Kidney (tissue), 14 donors: ENCODE results near the gene DEPP1. TPM values are rescaled to one million over a fixed set of nuclear protein-coding genes. Genes with fewer than 3 reads are reported as not detected.

ENCODE experiments used
- DNase-seq, 5 donors: peaks; one replicate each; pipeline ENCODE4 v3.0.0-alpha.2; 2013 to 2020
- FAIRE-seq: peaks from 2 replicates; lab custom pipeline; 2012; peaks lifted over from hg19 to GRCh38; lab: Jason Lieb, UNC
- H3K27ac ChIP-seq, 2 donors: one replicate each; pipeline ENCODE4 v1.7.0; 2013; ENCODE audit warnings: low read depth in 2 of 2, low read length in 2 of 2, inconsistent platforms in 1 of 2
- H3K27me3 ChIP-seq: one replicate; pipeline ENCODE4 v1.7.1; 2013; ENCODE audit warnings: low read length, inconsistent platforms; ENCODE audit not compliant: control insufficient read depth, insufficient read depth
- H3K36me3 ChIP-seq, 3 donors: one replicate each; pipeline versions ENCODE4 v1.7.0 to v1.7.1; 2013; ENCODE audit warnings: low read length in 3 of 3, control low read depth in 1 of 3, inconsistent platforms in 1 of 3; ENCODE audit not compliant: insufficient read depth in 3 of 3, control insufficient read depth in 2 of 3
- H3K4me1 ChIP-seq, 3 donors: one replicate each; pipeline versions ENCODE4 v1.7.0 to v1.7.1; 2013; ENCODE audit warnings: low read length in 3 of 3, inconsistent platforms in 1 of 3, low read depth in 1 of 3; ENCODE audit not compliant: control insufficient read depth in 2 of 3, insufficient read depth in 2 of 3
- H3K4me3 ChIP-seq, 3 donors: one replicate each; pipeline versions ENCODE4 v1.7.0 to v1.8.1; 2013; ENCODE audit warnings: low read length in 3 of 3, control low read depth in 1 of 3, inconsistent platforms in 1 of 3
- H3K9ac ChIP-seq, 3 donors: one replicate each; pipeline versions ENCODE4 v1.7.0 to v1.7.1; 2013; ENCODE audit warnings: low read length in 3 of 3, control low read depth in 1 of 3, inconsistent platforms in 1 of 3
- H3K9me3 ChIP-seq, 3 donors: one replicate each; pipeline versions ENCODE4 v1.7.0 to v1.7.1; 2013; ENCODE audit warnings: low read length in 3 of 3, control low read depth in 1 of 3, inconsistent platforms in 1 of 3; ENCODE audit not compliant: control insufficient read depth in 2 of 3, insufficient read depth in 1 of 3
- CTCF ChIP-seq: IDR thresholded peaks from 3 replicates; pipeline ENCODE4 v1.5.1; 2012; ENCODE audit warnings: mild to moderate bottlenecking, moderate library complexity, borderline replicate concordance; ENCODE audit not compliant: insufficient read depth; ENCODE audit errors: extremely low read depth
- intact Hi-C: fragments of 100-400 bp; cut with DNase I; formaldehyde crosslinking; loops from one replicate; pipeline ENCODE4 v1.11.1; 2022
- polyA plus RNA-seq: library from polyadenylated mRNA; stranded (reverse); fragments of 350-450 nt; fragmentation: Illumina TruSeq; extraction: RNeasy Lipid Tissue Mini Kit (QIAGEN cat#74804); gene quantifications from one replicate; pipeline ENCODE4 v1.2.3, GENCODE V29; 2014; ENCODE audit warnings: low read depth, low replicate concordance; ENCODE audit not compliant: insufficient read depth
- total RNA-seq: library from RNA; stranded (reverse); fragmentation: NEBNext Ultra II Directional; extraction: Animal tissue kit (Norgen Biotek cat#: 25700); gene quantifications from one replicate; pipeline ENCODE4 v1.2.1, GENCODE V29; 2021
- donor health status: control.
- donor health status: control.
- donor health status: control.
- donor health status: control.
- donor health status: control.
- donor health status: DM: yes; HTN: yes; CAD: no.
- donor health status: Normal renal cell carcinoma (clear cell type).

Gene DEPP1
- total and polyA plus RNA-seq, 2 donors from 2014 or later, result 44.4 to 146 TPM

GRCh38 chr10:44983066-44983894 lies 4.7 kb upstream of the DEPP1 start:
- Histone ChIP-seq H3K9ac (no peak overlapping the region), H3K27me3 (no peaks in the 10 kb centered on the region), H3K27ac (no peak overlapping the region), H3K4me1 (peaks cover 0 to 34% (median 16%) of the 10 kb centered on the region in 3 donors), H3K9me3 (no peaks in the 10 kb centered on the region), H3K4me3 (no peak overlapping the region), H3K36me3 (peaks cover 0 to 40% (median 9%) of the 10 kb centered on the region in 3 donors)
- peak in 2 of 5 donors; percentile 27 to 38 for DNase-seq
- no peak for FAIRE-seq
- TF ChIP-seq CTCF, result no peak
- intact Hi-C loops, result no loop called here

GRCh38 chr10:44982496-44982895 lies 3.9 kb upstream of the DEPP1 start:
- H3K27ac ChIP-seq, result peak overlapping the region in 1 of 2 donors; percentile 49
- DNase-seq, result peak in 1 of 5 donors; percentile 73
- H3K36me3 ChIP-seq, result peaks cover 0 to 38% (median 9%) of the 10 kb centered on the region in 3 donors
- H3K9me3 ChIP-seq, result no peaks in the 10 kb centered on the region
- intact Hi-C loops, result no loop called here
- no peak overlapping the region for H3K9ac ChIP-seq
- H3K4me1 ChIP-seq, result peaks cover 0 to 36% (median 19%) of the 10 kb centered on the region in 3 donors
- no peaks in the 10 kb centered on the region for H3K27me3 ChIP-seq
- no peak for TF ChIP-seq CTCF
- no peak for FAIRE-seq
- no peak overlapping the region for H3K4me3 ChIP-seq

GRCh38 chr10:44982114-44982460 lies 3.5 kb upstream of the DEPP1 start:
- Histone ChIP-seq H3K9ac (no peak overlapping the region), H3K9me3 (no peaks in the 10 kb centered on the region), H3K4me1 (peaks cover 0 to 40% (median 20%) of the 10 kb centered on the region in 3 donors), H3K27me3 (no peaks in the 10 kb centered on the region), H3K36me3 (peaks cover 0 to 38% (median 9%) of the 10 kb centered on the region in 3 donors), H3K27ac (peak overlapping the region in 1 of 2 donors; percentile 49), H3K4me3 (no peak overlapping the region)
- intact Hi-C loops, result no loop called here
- TF ChIP-seq CTCF, result no peak
- FAIRE-seq (no peak), DNase-seq (peak in 2 of 5 donors; percentile 50 to 85)
